Fibroblast of pulmonary artery (primary cell): ENCODE results near the gene TWF2.
"Not testable (repeated sequence)": the region's sequence is repeated elsewhere in the genome, so short reads cannot be mapped to it uniquely, and the experiment has no call there.

Experiments
- DNase-seq: peaks from one replicate; pipeline ENCODE4 v3.0.0-alpha.2; 2010; ENCODE audit warnings: low read depth
- H3K4me3 ChIP-seq: replicated peaks from 2 replicates; pipeline ENCODE4 v1.5.1; 2011; ENCODE audit warnings: low read depth, mild to moderate bottlenecking, control low read depth, low read length, moderate library complexity
- TF ChIP-seq, protein P1 (sequence below): IDR thresholded peaks from 2 replicates; pipeline ENCODE4 v1.5.1; 2011; ENCODE audit warnings: mild to moderate bottlenecking, control low read depth, low read length, inconsistent platforms; ENCODE audit errors: missing control alignments

The TWF2 gene

DNA sequence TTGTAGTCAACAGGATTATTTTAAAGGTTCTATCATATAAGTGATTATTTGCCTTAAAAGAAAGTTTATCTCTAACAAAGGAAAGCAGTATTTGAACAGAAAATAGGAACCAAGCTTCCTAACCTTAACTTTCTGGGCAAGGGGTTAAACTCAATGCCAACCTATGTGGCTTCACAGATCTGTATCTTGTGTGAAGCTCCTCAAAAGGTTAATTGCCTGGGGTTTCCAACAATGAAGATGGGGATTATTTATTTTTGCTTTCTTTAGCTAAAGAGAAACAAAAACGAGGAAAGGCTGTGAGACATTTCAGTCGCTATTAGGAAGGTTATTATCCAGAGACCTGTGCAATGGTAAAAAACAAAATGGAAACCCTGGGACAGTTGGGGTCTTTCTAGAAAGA lies 40.6 kb upstream of the TWF2 start:
- TF ChIP-seq, protein P1, sequence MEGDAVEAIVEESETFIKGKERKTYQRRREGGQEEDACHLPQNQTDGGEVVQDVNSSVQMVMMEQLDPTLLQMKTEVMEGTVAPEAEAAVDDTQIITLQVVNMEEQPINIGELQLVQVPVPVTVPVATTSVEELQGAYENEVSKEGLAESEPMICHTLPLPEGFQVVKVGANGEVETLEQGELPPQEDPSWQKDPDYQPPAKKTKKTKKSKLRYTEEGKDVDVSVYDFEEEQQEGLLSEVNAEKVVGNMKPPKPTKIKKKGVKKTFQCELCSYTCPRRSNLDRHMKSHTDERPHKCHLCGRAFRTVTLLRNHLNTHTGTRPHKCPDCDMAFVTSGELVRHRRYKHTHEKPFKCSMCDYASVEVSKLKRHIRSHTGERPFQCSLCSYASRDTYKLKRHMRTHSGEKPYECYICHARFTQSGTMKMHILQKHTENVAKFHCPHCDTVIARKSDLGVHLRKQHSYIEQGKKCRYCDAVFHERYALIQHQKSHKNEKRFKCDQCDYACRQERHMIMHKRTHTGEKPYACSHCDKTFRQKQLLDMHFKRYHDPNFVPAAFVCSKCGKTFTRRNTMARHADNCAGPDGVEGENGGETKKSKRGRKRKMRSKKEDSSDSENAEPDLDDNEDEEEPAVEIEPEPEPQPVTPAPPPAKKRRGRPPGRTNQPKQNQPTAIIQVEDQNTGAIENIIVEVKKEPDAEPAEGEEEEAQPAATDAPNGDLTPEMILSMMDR = no peak
- no peak for DNase-seq
- H3K4me3 ChIP-seq = peak overlapping the region; percentile 95

DNA sequence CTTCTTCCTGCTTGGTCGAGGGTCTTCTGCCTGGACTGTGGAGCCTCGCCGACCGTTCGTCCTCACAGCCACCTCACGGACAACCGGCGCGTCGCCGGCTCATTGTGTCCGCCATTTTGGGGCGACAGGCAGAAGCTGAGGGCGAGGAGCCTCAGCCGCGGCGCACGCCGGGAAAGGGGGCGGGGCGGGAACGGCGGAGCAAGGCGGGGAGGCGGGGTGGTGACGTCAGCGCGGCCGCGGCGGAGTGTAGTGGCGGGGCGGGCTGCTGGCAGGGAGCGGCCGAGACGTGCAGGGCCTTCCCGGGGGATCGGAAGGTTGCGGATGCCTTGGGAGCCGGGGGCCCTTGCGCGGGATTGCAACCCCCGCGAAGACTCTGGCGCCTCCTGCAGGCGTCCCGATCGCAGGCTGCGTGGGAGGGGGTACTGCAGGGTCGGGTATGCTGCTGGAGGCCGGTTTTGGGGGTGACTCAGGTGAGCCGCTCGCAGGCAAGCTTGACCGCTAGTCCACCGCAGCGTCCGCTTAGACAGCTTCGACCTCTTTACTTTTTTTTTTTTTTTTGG lies 39.6 kb upstream of the TWF2 start, which contains the start of gene WDR82:
WDR82 (minus strand) TSS at position 140 of the 560 bp plus-strand sequence. CDS start 288 bp downstream, outside the sequence.
- TF ChIP-seq, protein P1 = peak; percentile 46
- DNase-seq = peak; percentile 94
- peak within 1 kb of the TSS; percentile 95 for H3K4me3 ChIP-seq

DNA sequence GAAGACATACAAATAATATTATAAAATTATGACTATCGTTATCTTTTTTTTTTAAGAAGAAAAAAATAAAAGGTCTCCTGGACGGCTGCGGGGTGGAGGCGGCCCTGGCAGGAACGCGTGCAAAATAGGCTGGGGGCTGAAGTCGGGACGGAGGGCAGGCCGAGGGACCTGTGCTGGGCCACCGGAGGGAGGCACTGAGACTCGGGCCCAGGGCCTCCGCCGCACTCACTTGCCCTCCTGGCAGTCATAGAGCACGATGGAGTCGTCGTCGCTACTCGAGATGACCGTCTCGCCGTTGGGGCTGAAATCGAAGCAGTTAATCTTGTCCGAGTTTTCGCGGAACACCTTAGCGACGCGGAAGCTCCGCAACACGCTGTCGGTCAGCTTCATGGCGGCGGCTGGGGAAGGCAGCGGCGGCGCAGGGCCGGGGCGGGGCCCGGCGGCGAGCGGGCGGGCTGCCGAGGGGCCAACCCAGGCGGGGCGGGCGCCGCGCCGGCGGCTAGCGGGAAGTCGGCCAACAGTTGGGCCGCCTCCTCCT lies 39.1 kb upstream of the TWF2 start:
- peak overlapping the region; percentile 95 for H3K4me3 ChIP-seq
- TF ChIP-seq, protein P1 = peak; percentile 40
- peak; percentile 46 for DNase-seq

DNA sequence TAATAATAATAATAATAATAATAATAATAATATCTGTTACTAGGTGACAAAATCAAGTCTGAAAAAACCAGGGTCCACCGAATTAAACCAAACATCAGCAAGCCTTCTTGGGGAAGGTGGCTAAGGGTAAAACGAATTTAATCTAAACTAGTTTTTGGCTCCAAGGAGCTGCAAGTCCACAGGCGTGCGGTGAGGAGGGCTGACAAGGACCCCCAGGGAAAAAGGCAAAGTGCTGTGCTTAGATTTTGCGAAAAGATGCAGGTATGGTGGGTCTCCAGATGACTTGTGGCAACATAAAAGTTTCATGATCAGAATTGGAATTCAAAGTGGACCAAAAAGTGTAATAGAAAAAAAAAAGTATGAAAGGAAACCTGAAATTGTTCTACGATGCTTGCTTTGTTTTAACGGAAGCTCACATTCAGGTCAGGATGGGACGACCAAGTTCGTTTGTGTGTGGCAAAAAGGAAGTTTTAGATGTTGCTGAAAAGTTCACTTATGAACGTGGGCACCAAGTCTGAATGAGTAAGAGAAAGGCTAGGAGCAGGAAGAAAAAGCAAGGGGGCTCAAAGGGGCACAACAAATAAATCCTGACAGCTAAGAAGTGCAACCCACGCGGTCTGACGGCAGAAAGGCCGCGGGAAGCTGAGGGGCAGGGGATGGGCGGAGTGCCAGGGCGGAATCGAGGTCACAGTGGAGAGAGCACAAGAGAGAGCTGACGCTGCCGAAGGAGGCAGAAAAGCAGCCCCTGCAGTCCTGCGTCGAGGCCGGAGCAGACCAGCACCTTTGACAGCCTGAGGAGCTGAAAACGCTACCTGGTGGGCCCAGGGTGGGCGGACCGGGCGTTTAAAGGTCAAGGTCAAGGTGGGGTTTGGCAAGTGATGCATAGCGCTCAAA lies 38.4 kb upstream of the TWF2 start:
- peak; percentile 74 for DNase-seq

DNA sequence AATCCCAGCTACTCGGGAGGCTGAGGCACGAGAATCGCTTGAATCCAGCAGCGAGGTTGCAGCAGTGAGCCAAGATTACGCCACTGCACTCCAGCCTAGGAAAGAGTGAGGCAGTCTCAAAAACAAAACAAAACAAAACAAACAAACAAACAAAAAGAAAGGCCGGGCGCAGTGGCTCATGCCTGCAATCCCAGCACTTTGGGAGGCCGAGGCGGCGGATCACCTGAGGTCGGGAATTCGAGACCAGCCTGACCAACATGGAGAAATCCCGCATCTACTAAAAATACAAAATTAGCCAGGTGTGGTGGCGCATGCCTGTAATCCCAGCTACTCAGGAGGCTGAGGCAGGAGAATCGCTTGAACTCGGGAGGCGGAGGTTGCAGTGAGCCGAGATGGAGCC lies 35.8 kb upstream of the TWF2 start:
- DNase-seq, H3K4me3 ChIP-seq: not testable (repeated sequence)

More for the DNA sequence above, 38.4 kb upstream of the TWF2 start:
- peak overlapping the region; percentile 95 for H3K4me3 ChIP-seq
- TF ChIP-seq, protein P1 = no peak

DNA sequence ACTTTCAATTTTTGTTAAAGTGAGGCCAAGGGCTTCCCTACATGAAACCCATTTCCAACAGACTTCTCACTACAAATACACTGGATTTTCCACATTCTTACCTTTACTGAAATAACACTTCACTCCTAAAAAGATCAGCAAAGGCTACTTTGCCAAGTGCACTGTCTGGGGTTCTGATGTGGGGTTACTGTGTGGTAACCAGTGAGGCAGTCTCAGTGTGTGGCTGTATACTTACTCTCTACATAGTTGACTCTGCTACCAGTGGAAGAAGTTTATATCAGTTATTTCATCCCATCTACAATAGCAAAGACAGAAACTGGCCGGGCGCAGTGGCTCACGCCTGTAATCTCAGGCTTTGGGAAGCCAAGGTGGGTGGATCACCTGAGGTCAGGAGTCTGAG lies 33.9 kb upstream of the TWF2 start:
- no peak for DNase-seq
- TF ChIP-seq, protein P1 = no peak
- no peak overlapping the region for H3K4me3 ChIP-seq

DNA sequence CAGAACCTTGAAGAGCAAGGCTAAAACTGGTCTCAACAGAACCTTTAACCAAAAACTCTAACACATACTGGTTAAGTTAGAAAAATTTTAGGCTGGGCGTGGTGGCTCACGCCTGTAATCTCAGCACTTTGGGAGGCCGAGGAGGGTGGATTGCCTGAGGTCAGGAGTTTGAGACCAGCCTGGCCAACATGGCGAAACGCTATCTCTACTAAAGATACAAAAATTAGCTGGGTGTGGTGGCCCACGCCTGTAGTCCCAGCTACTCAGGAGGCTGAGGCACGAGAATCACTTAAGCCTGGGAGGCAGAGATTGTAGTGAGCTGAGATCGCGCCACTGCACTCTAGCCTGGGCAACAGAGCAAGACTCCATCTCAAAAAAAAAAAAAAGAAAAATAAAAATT lies 33.2 kb upstream of the TWF2 start:
- not testable (repeated sequence) for DNase-seq, H3K4me3 ChIP-seq
